Gastroesophageal sphincter (tissue), 4 donors: ENCODE data around the gene PLIN1. TPM values are rescaled to one million over a fixed set of nuclear protein-coding genes. Genes with fewer than 3 reads are reported as not detected.

Experiments used
- ATAC-seq: fragments of 150-250 bp; one replicate; pipeline ENCODE4 v1.9.1; 2016; ENCODE audit warnings: mild to moderate bottlenecking, moderate library complexity
- H3K27ac ChIP-seq, 4 donors: fragments of 200-600 bp; sonication (generic) in 3 of 4; 1 replicate in 3 of 4; 2 replicates in 1 of 4; pipeline ENCODE4 v1.5.1; 2016 to 2019
- H3K27me3 ChIP-seq: fragments of 200-600 bp; sonication (generic); one replicate; pipeline ENCODE4 v1.5.1; 2019
- H3K36me3 ChIP-seq, 2 donors: fragments of 200-600 bp; sonication (generic); one replicate each; pipeline ENCODE4 v1.5.1; 2019; ENCODE audit warnings: control low read depth in 1 of 2
- H3K4me1 ChIP-seq, 3 donors: fragments of 200-600 bp; sonication (generic); 1 replicate in 2 of 3; 2 replicates in 1 of 3; pipeline ENCODE4 v1.5.1; 2016 to 2019; ENCODE audit warnings: control low read depth in 2 of 3
- H3K4me3 ChIP-seq, 2 donors: fragments of 200-600 bp; sonication (generic); one replicate each; pipeline ENCODE4 v1.5.1; 2019; ENCODE audit warnings: mild to moderate bottlenecking in 1 of 2, moderate library complexity in 1 of 2
- H3K9me3 ChIP-seq, 3 donors: fragments of 200-600 bp; sonication (generic); one replicate each; pipeline ENCODE4 v1.5.1; 2017 to 2019; ENCODE audit warnings: control low read depth in 2 of 3
- CTCF ChIP-seq, 4 experiments: fragments of 200-600 bp in 2 of 4; fragments of 450-650 bp in 2 of 4; sonication (generic) in 1 of 4; IDR thresholded peaks; one replicate each; pipeline ENCODE4 v1.5.1; 2017 to 2019; ENCODE audit warnings: antibody characterized with exemption in 4 of 4, mild to moderate bottlenecking in 2 of 4, moderate library complexity in 2 of 4
- EP300 ChIP-seq: sonication (generic); formaldehyde crosslinking; IDR thresholded peaks from one replicate; pipeline ENCODE4 v1.6.1; 2017; ENCODE audit warnings: antibody characterized with exemption, mild to moderate bottlenecking
- POLR2A ChIP-seq, 2 donors: fragments of 450-650 bp; IDR thresholded peaks; one replicate each; pipeline ENCODE4 v1.6.1; 2017; ENCODE audit warnings: antibody characterized with exemption in 2 of 2, mild to moderate bottlenecking in 2 of 2, moderate library complexity in 1 of 2
- POLR2AphosphoS5 ChIP-seq: sonication (generic); formaldehyde crosslinking; IDR thresholded peaks from one replicate; pipeline ENCODE4 v1.6.1; 2017; ENCODE audit warnings: antibody characterized with exemption
- WGBS, 2 donors: methylation state at CpG; one replicate each; pipeline ENCODE4 v1.1.5; 2018; ENCODE audit warnings: low coverage in 1 of 2; 5-methylcytosine and 5-hydroxymethylcytosine counted together
- total RNA-seq, 4 donors: library from RNA; depleted of rRNA; stranded (reverse); fragments of >200 nt; gene quantifications; one replicate each; pipeline ENCODE4 v1.1.0, GENCODE V29; 2016

The PLIN1 gene
- total RNA-seq, 4 donors from 2014 or later = 1.2 to 22.2 (median 2.5) TPM

- Histone ChIP-seq H3K4me3 (no peak overlapping the region), H3K36me3 (no peaks in the 10 kb centered on the region), H3K9me3 (no peaks in the 10 kb centered on the region), H3K27ac (no peak overlapping the region), H3K27me3 (no peaks in the 10 kb centered on the region), H3K4me1 (peaks cover 0 to 25% (median 6%) of the 10 kb centered on the region in 3 donors)
- TF ChIP-seq POLR2AphosphoS5 (no peak), CTCF (IDR thresholded peaks at IDR 0.05) (no peak), POLR2A (IDR thresholded peaks at IDR 0.05) (no peak), EP300 (no peak)
- WGBS, 2 donors = 71 to 80% methylated on average over 1 to 2 of the region's 2 CpGs
- ATAC-seq = no peak
These were observed 18.6 kb downstream of the PLIN1 start for GRCh38 chr15:89660556-89660955.

- no peaks in the 10 kb centered on the region for H3K36me3 ChIP-seq
- H3K4me1 ChIP-seq = peaks cover 0 to 27% (median 0%) of the 10 kb centered on the region in 3 donors
- H3K9me3 ChIP-seq = no peaks in the 10 kb centered on the region
- no peak overlapping the region for H3K4me3 ChIP-seq
- 80 to 91% methylated on average over 2 of the region's 2 CpGs for WGBS, 2 donors
- TF ChIP-seq CTCF (IDR thresholded peaks at IDR 0.05) (no peak), POLR2AphosphoS5 (no peak), EP300 (no peak), POLR2A (IDR thresholded peaks at IDR 0.05) (no peak)
- no peak for ATAC-seq
- no peak overlapping the region for H3K27ac ChIP-seq
- H3K27me3 ChIP-seq = no peaks in the 10 kb centered on the region
These were observed 19.9 kb downstream of the PLIN1 start for GRCh38 chr15:89659295-89659694.

GRCh38 chr15:89657686-89658200, 21.4 kb downstream of the PLIN1 start:
- no peak overlapping the region for H3K27ac ChIP-seq
- TF ChIP-seq POLR2AphosphoS5 = no peak
- no peak for TF ChIP-seq CTCF (IDR thresholded peaks at IDR 0.05)
- no peak for TF ChIP-seq POLR2A (IDR thresholded peaks at IDR 0.05)
- TF ChIP-seq EP300 = no peak
- H3K27me3 ChIP-seq = no peaks in the 10 kb centered on the region
- no peak for ATAC-seq
- no peaks in the 10 kb centered on the region for H3K36me3 ChIP-seq
- 85 to 91% methylated on average over 5 of the region's 5 CpGs for WGBS, 2 donors
- peaks cover 0 to 37% (median 0%) of the 10 kb centered on the region in 3 donors for H3K4me1 ChIP-seq
- no peaks in the 10 kb centered on the region for H3K9me3 ChIP-seq
- no peak overlapping the region for H3K4me3 ChIP-seq

- WGBS, 2 donors = 54 to 56% methylated on average over 3 to 4 of the region's 7 CpGs
These were observed 22.9 kb downstream of the PLIN1 start for GRCh38 chr15:89656116-89656815.

More at GRCh38 chr15:89656116-89656815, 22.9 kb downstream of the PLIN1 start:
- Histone ChIP-seq H3K4me3 (no peak overlapping the region), H3K27me3 (no peaks in the 10 kb centered on the region), H3K4me1 (peaks cover 0 to 33% (median 0%) of the 10 kb centered on the region in 3 donors), H3K36me3 (peaks cover 0 to 13% of the 10 kb centered on the region in 2 donors), H3K9me3 (no peaks in the 10 kb centered on the region), H3K27ac (peak overlapping the region in 3 of 4 donors; percentile 79 to 88 (median 82))
- no peak for ATAC-seq
- no peak for TF ChIP-seq POLR2AphosphoS5
- no peak for TF ChIP-seq EP300
- no peak for TF ChIP-seq CTCF (IDR thresholded peaks at IDR 0.05)
- TF ChIP-seq POLR2A (IDR thresholded peaks at IDR 0.05) = no peak
